Head of caudate nucleus (tissue), 42 donors: ENCODE data around the gene TMEM178A.
"Not testable (repeated sequence)": the region's sequence is repeated elsewhere in the genome, so short reads cannot be mapped to it uniquely, and the experiment has no call there.

Experiments used
- DNase-seq, 42 donors: peaks; one replicate each; pipeline versions ENCODE4 v3.0.0 to v3.0.0-alpha.2; 2020 to 2021; ENCODE audit warnings: mixed read lengths in 7 of 42
- intact Hi-C: fragments of 100-400 bp; cut with DNase I; formaldehyde crosslinking; loops from one replicate; pipeline ENCODE4 v1.15.0; 2022

Gene TMEM178A

DNA sequence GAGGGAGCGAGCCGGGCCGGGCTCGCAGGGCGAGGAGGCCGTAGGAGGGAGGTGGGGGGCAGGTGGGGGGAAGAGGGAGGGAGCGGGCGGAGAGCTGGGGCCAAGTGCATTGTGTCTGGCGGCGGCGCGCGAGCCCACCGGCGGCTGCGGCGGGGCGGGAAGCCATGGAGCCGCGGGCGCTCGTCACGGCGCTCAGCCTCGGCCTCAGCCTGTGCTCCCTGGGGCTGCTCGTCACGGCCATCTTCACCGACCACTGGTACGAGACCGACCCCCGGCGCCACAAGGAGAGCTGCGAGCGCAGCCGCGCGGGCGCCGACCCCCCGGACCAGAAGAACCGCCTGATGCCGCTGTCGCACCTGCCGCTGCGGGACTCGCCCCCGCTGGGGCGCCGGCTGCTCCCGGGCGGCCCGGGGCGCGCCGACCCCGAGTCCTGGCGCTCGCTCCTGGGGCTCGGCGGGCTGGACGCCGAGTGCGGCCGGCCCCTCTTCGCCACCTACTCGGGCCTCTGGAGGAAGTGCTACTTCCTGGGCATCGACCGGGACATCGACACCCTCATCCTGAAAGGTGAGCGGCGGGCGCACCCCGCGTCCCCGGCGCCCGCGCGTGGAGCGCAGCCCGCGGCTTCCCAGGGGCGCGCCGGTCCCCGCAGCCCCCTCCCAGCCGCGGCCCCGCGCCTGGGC lies at the start of gene TMEM178A:
TSS of gene TMEM178A (plus strand) at position 107 of the 680 bp plus-strand sequence. CDS start at position 165, 58 bp downstream.
- intact Hi-C loops: no loop called here
- peak in 11 of 42 donors; percentile 19 to 52 (median 33) for DNase-seq

DNA sequence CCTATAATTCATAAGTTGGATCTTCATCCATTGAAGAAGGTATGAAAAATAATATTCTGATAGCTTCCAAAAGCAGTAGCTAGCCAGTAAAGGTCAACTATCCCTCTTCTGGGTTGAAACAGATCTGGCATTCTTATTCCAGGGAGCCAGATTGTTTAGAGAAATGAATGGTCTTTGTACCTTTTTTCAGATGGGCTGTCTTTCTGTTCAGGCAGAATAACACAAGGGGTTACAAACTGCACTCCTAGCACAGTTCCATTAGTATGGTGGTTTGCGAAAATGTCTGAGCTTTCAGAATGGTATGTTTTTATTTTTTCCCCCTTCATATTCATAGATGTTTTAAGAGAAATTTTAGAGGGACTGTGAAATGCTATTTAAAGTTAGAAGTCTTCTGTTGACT lies 47.5 kb upstream of the TMEM178A start:
- intact Hi-C loops: no loop called here
- DNase-seq: no peak

DNA sequence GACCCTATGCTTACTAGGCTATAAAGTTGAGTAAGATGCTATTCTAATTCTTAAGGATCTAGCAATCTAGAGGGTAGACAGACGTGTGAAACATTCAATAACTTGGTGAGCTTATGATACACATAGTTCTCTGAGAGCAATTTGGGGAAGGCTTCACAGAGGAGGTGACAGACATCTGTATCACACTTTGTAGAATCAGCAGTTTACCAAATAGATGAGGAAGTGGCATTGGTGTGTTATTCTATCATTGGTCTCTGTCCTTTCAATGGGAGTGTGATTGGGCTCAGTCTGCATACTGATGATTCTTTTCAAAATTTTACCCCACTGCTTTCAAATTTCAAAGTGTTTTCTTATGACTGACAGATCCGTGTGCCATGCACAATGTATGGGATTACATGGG lies 47.0 kb upstream of the TMEM178A start:
- intact Hi-C loops: no loop called here
- DNase-seq: no peak

DNA sequence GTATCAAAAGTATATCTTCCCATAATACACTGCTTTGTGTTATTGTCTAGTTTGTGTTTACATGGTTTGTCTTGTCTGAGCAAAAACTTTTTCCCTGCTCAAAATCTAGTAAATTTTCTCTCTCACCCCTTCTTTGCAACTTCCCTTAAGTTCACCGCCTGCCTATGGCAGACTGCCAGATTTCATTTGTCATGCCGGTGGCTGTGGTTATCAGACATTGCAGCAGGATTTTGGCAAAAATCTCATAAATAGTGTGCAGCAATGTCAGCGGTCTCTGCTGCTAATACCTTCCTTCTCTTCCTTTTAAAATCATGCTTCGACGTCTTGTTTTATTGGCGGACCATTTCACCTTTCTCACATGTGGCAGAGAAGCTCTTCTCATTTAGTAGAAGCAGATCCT lies 45.6 kb upstream of the TMEM178A start:
- DNase-seq: peak in 9 of 42 donors; percentile 13 to 58 (median 32)
- intact Hi-C loops: no loop called here

DNA sequence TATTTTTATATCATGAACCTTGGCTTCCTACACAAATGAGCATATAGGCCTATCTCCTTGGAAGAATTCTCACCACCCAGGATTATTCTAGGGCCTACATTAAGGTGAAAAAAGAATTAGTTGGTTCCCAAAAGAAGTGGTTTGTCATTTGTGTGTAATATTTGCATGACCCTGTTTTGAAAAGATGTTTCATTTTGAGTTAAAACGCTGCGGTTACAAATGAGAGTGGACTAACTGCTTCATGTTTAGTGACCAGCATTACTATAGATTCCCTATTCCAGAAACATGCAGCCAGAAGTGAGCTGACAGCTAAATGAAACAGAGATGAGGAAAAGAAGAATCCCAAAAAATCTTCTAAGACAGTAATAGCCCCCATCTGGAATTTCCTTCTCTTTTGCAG lies 44.1 kb upstream of the TMEM178A start:
- intact Hi-C loops: no loop called here
- no peak for DNase-seq

DNA sequence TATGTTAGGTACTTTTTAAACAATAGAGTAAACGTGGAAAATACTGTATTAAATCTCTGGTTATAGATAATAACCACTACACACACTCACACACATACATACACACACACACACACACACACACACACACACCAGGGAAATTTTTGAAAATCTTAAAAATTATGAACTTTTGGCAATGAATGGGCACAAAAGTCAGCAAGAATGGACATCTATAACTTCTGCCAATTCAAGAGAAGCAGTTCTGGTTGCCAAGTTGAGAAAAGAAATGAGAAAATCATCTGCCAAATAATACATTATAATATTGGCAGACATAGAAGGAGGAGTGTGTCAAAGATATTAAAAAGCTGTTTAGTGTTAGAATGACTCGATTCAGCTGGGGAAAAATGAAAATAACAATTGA lies 42.9 kb upstream of the TMEM178A start:
- intact Hi-C loops: no loop called here

DNA sequence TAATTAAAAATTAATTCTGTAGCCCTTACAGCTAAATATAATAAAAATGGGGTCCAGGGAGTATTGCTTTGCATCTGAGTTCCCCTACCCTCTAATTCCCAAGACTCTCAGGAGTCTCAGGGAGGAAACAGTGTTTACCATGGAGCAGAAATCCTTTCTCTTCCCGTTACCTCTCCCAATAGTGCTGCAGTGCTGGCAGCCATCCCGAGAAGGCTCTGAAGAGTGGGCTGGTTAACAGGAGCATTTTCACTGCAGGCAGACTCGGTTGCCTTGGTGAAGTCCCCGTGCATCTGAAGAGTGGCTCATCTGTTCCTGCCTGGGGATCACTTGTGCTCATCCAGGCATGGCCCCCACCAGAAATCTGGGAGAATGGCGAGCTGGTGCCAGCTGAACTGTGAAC lies 41.8 kb upstream of the TMEM178A start:
- peak; percentile 34 to 91 (median 74) for DNase-seq
- intact Hi-C loops: no loop called here

More for the DNA sequence above, 42.9 kb upstream of the TMEM178A start:
- DNase-seq: no peak

DNA sequence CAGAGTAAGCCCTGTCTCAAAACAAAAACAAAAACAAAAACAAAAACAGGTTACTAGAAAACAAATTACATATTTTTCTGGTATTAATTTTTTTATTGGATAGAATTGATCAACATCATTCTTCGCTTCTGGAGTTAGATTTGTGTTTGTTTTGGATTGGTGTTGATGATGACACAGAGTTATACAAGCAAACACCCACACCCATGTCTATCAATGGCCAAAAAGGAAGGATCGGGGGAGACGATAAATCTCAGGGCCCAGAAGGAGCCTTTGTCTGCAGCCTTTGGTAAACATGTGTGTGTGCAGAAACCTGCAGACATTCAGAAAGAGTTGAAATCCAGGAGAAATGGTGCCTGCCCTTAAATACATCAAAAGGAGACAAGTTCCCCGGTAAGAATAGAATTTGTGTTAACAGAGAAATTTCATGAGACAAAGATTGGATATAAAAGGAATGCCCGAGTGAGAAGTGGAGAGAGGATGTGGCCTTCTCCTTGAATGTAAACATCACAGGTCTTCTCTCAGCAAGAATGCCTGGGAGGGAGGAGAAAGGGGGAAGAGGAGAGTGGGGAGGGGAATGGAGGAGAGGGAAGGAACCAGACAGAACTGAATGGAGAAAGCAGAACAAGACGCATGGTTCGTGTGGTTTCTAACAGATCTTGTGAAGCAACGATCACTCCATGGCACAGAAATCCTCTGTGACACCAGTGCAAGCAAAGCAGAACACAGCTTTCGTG lies 40.4 kb upstream of the TMEM178A start:
- intact Hi-C loops: no loop called here
- peak in 5 of 42 donors; percentile 5 to 46 (median 22) for DNase-seq

DNA sequence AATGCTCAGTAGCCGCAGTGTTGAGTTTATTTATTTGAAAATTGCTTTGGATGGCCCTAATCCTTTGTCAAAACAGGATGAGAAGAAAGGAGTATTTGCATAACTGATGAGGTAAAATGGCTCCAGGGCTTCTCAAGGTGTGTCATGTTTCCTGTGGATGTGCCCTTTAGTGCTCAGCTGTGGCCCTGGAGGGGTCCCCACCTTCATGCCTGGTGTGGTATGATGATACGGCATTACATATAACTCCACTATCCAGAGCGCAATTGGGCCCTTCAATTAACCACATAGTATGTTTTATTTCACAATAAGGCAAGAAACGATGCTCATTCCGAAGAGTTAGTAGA lies 39.8 kb upstream of the TMEM178A start:
- intact Hi-C loops: no loop called here
- no peak for DNase-seq

DNA sequence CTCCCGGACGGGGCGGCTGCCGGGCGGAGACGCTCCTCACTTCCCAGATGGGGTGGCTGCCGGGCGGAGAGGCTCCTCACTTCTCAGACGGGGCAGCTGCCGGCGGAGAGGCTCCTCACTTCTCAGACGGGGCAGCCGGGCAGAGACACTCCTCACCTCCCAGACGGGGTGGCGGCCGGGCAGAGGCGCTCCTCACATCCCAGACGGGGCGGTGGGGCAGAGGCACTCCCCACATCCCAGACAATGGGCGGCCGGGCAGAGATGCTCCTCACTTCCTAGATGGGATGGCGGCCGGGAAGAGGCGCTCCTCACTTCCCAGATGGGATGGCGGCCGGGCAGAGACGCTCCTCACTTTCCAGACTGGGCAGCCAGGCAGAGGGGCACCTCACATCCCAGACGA lies 37.4 kb upstream of the TMEM178A start:
- not testable (repeated sequence) for DNase-seq

DNA sequence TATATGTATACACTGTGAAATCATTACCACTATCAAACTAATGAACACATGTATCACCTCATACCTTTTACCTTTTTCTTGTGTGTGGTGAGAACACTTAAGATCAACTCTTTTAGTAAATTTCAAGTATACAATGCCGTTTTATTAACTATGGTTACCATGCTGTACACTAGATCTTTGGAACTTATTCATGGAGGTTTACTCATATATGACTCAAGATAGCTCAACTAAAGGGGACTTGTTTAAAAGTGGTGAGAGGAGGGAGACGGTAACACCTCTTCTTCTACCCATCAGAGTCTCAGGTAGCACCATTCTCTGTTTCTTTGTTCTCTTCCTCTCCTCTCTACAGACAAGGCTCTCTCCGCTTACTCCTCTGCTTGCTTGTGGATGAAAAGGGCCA lies 36.1 kb upstream of the TMEM178A start:
- intact Hi-C loops: no loop called here
- no peak for DNase-seq

More for the DNA sequence above, 37.4 kb upstream of the TMEM178A start:
- intact Hi-C loops: not testable (repeated sequence)

DNA sequence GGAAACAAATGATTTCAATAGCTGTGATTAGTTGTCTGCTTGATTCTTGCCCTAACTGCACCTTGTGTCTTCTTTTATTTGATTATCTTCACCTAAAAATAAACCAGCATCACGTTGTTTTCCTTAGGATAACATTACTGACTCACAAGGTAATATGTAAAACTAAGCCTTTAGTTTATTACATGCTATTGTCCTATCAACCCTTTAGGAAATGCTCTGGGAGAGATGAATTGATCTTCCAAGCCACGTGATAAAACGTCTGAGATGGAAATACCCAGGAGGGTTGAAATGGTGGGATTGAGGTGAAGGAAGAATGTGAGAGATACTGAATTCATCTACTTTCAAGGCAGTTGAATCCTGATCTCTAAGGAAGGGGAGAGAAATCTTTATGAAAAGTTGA lies 34.5 kb upstream of the TMEM178A start:
- DNase-seq: no peak
- intact Hi-C loops: no loop called here

DNA sequence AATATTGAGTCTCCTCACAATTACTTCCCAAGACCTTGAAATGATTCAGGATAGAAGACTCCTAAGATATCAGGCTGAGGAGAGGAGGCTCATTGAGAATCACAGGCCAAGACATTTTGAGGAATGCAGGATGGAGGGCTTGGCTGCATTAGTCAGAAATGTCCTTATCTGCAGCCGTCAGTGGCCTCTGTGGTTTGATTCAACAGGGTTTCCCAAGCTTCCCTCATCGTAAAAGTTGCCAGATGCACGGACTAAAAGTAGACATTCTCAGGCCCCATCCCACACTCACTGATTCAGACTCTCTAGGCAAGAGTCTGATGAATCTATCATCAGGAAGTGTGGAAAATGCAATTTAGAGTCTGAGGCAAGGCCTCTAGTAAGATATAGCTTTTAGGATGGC lies 34.0 kb upstream of the TMEM178A start:
- DNase-seq: no peak
- intact Hi-C loops: no loop called here

DNA sequence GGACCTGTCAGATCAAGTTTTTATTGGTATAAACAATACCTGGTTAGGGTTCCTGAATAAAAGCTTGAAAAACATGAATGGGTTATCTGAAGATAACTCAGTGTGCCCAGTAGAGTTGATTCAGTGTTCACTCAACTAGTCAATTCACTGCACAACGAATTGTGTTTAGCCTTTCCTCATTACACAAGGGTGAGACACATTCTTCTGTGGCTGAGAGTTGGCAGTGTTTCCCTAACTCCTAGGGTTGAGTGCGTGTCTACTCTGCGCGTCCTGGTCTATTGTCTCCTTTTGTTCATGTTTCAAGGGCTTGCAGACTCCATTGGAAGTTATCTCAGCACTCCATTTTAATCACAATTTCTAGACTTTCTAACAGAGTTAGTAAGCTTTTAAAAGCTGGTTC lies 32.8 kb upstream of the TMEM178A start:
- intact Hi-C loops: no loop called here
- no peak for DNase-seq

DNA sequence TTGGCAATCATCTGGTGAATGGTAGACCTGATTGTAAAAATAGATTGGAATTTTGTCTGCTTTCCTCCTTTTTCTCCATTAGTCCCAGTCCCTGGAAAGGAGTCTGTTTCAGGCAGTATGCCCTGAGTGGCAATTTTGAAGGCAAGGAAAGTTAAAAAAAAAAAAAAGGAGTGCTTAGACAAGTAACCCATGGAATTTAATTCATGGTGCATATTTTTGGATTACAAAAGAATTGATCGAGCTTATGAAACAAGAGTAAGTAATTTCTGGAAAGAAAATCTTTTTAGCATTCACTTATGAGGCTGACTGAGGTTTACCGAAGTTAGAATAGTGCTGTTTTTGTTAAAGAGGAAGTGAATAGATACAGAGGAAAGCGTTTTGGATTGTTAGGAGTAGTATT lies 29.4 kb upstream of the TMEM178A start:
- DNase-seq: no peak
- intact Hi-C loops: no loop called here

DNA sequence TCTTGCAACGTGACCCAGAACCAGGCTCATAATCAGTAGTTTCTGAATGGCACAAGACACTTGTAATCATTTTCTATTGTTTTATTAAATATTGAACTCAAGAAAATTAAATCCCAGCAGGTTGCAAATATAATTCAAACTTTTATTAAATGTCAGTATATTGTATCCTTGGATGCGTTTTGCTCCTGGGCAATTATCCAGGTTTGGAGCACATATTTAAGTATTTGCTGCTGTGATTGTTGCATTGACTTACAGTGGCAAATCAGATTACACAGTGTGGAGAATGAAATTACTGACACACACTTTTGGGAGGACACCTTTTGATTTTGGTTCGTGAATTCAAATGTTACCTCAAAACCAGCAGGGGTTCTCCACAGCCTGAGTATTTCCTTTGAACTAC lies 27.1 kb upstream of the TMEM178A start:
- intact Hi-C loops: no loop called here
- no peak for DNase-seq

DNA sequence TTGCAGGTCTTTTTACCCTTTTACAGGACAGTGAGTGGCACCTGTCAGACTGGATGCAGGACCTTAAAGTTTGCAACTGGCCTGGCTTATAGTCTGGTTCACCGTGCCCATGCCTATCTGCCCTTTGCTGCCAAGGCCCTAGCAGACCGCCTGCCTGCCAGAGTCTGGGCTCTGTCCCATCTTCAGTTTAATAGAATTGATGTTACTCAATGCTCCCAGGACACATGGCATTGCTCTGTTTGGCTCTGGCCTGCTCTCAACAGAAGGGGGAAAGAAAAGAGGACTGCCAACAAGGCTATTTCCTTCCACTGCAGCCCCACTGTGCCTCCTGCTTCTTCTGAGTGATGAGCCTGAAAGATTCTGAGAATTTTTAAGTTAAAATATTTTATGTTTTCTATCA lies 25.6 kb upstream of the TMEM178A start:
- intact Hi-C loops: no loop called here
- peak in 34 of 42 donors; percentile 8 to 77 (median 38) for DNase-seq

DNA sequence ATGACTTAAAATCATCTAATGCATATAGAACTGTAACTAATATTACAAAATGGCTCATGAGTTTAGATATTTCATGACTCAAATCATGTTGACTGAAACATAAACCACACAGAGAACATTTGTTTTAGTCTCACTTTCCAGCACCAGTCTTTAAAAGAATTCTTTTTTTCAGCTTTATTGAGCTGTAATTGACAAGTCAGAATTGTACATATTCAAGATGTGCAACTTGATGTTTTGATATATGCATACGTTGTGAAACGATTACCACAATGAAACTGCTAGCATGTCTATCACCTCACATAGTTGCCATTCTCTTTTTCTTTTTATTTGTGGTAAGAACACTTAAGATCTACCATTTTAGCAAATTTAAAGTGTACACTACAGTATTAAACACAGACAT lies 25.0 kb upstream of the TMEM178A start:
- no peak for DNase-seq
- intact Hi-C loops: no loop called here

DNA sequence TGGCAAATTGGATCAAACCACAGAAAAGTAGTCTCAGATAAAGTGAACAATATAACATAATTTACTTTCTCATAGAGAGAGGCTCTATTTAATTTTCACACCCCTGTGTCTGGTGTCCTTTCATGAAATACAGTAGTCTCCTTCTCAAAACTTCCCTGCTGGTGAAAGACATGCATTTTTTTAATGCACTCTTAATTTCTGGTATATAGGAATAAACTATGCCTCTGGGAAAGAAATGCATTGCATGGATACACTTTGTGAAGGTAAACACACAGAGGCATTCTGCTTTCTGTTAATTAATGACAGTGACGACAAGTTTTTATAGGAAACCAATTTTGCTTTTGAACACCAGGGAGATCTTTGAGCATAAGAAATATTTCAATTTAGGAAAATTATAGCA lies 24.1 kb upstream of the TMEM178A start:
- intact Hi-C loops: no loop called here
- no peak for DNase-seq

DNA sequence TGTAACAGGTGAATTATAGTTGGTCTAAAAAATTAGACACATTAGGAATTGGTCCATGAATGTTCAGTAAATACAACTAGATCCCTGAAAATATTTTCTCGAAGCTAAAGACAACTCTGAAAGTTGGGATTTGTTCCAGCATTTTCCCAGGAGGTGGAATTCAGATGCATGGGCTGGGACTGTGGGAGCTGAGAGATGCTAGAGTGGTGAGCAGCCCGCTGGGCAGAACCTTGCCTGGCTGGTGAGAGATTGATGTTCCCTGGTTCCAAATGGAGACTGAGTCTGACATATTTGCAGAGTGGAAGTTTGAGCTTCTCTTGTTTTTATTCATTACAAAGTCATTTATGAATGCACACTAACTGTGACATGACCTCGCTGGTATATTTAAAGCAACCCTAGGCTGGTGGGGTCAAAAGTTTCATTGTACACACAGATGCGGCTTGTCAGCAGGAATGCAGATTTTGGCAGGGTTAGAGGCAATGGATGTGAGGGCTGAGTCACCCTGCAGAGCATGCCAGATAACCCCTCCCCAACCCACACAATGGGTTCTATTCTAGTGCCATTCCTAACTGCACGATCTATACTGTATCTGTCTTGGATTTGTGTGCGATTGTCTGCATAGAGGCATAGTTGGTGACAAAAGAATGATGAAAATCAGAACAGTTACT lies 23.5 kb upstream of the TMEM178A start:
- peak in 40 of 42 donors; percentile 18 to 88 (median 67) for DNase-seq
- intact Hi-C loops: no loop called here
